ENCODE results near the gene PM20D2.

The PM20D2 gene

DNA sequence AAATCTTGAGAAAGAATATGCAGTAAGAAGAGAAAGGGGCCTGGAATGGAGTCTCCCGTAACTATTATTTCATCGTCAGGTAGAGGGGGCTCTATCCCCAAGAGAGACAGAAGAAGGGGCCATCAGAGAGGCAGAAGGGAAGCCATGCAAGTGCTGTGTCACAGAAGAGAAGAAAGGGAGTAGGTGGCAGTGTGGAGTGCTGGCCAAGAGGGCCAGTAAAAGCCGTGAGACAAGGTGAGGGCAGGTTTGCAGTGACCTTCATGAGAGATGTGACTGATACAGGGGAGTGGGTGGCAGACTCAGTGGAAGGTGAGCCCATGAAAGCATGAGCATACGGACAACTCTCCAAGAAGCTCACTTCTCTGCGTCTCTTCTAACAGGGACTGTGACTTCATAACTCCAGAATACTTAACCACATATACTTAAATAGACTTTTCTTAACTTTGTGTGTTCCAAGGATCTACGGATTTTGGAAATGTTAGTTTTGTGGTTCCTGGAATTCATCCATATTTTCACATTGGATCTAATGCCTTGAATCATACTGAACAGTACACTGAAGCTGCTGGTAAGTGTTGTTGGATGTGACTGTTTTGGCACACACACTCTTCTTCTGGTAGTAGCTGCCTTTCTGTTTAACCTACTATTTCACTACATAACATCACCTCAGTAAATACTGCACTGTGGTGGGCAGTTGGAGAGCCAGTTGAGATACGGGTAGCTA lies 15.6 kb downstream of the PM20D2 start:
- DNase-seq (ENCODE audit: low read depth) = no peak
- no peak overlapping the region for H3K4me3 ChIP-seq (ENCODE audit: low read length)
- TF ChIP-seq, protein P1, sequence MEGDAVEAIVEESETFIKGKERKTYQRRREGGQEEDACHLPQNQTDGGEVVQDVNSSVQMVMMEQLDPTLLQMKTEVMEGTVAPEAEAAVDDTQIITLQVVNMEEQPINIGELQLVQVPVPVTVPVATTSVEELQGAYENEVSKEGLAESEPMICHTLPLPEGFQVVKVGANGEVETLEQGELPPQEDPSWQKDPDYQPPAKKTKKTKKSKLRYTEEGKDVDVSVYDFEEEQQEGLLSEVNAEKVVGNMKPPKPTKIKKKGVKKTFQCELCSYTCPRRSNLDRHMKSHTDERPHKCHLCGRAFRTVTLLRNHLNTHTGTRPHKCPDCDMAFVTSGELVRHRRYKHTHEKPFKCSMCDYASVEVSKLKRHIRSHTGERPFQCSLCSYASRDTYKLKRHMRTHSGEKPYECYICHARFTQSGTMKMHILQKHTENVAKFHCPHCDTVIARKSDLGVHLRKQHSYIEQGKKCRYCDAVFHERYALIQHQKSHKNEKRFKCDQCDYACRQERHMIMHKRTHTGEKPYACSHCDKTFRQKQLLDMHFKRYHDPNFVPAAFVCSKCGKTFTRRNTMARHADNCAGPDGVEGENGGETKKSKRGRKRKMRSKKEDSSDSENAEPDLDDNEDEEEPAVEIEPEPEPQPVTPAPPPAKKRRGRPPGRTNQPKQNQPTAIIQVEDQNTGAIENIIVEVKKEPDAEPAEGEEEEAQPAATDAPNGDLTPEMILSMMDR (conservative IDR thresholded peaks at IDR 0.05; ENCODE audit: low read length) = no peak

- TF ChIP-seq, protein P1 (conservative IDR thresholded peaks at IDR 0.05; ENCODE audit: low read length) = no peak
- H3K4me3 ChIP-seq (ENCODE audit: low read length) = no peak overlapping the region
- DNase-seq (ENCODE audit: low read depth) = no peak
Measured at GRCh38 chr6:89162047-89162371, 16.2 kb downstream of the PM20D2 start.

DNA sequence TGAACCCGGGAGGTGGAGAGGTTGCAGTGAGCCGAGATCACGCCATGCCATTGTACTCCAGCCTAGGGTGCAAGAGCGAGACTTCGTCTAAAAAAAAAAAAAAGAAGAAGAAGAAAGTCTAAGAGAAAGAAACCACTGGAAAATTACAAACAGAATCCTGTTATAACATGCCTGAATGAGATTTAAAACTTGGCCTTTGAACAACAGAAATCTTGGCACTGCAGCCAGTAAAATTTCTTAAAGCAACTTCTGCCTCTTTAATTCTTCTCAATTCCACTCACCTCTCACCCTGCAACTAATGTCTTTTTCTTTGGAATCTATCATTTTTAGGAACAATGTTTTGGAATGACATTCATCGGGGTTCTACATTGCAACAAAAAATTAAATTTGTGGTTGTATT lies 26.3 kb downstream of the PM20D2 start:
- DNase-seq (ENCODE audit: low read depth) = no peak
- TF ChIP-seq, protein P1 (conservative IDR thresholded peaks at IDR 0.05; ENCODE audit: low read length) = no peak
- H3K4me3 ChIP-seq (ENCODE audit: low read length) = no peak overlapping the region

GRCh38 chr6:89173634-89174033 lies 27.8 kb downstream of the PM20D2 start:
- no peak for DNase-seq (ENCODE audit: low read depth)
- H3K4me3 ChIP-seq (ENCODE audit: low read length) = no peak overlapping the region
- TF ChIP-seq, protein P1 (conservative IDR thresholded peaks at IDR 0.05; ENCODE audit: low read length) = no peak

DNA sequence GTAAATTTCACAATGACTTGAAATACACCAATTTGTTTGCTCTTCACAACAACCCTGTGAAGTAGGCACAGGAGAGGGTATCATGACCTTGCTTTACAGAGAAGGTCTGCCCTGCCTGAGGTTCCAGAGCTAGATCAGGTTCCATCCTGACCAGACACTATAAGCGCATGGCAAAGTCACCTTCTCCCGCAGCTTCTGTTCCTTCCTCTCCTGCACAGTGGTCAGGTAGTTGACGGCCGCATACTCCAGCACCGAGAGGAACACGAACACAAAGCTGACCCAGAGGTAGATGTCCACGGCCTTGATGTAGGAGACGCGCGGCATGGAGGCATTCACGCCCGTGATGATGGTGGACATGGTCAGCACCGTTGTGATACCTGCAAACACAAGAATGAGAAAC lies 34.3 kb downstream of the PM20D2 start:
- TF ChIP-seq, protein P1 (conservative IDR thresholded peaks at IDR 0.05; ENCODE audit: low read length) = no peak
- H3K4me3 ChIP-seq (ENCODE audit: low read length) = no peak overlapping the region
- no peak for DNase-seq (ENCODE audit: low read depth)

DNA sequence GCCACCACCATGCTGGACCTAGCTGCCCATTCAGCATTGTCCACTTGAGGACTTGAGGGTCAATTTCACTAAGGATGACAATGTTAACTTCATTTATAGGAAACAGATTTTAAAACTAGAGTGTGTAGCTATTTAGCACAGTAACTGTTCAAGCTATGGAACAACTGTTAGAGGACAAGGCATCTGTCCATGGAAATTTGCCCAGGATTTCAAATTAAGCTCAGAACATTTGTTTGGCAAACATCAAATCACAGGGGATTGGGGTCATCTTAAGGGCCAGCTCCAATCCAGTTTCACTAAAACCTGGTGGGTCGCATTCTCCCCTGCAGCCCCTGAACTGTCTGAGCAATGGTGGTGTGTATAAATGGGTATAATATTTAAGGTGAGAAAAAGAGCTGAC lies 35.1 kb downstream of the PM20D2 start:
- no peak for DNase-seq (ENCODE audit: low read depth)
- TF ChIP-seq, protein P1 (conservative IDR thresholded peaks at IDR 0.05; ENCODE audit: low read length) = no peak
- no peak overlapping the region for H3K4me3 ChIP-seq (ENCODE audit: low read length)

DNA sequence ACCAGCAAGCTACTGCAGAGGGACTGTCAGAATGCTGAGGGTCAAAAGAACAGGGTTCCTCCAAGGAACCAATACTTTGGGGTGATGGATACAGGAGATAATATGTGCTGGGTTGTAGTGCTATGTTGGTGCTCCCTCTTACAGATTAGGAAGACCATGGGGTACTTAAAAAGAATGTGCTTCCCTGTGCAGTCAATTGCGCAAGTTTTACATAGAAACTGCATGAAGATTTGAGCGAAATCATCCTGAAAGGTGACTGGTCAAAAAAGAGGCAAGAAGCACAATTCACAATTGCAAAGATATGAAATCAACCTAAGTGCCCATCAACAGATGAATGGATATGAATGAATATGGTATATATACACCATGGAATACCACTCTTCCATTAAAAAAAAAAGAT lies 37.4 kb downstream of the PM20D2 start:
- no peak overlapping the region for H3K4me3 ChIP-seq (ENCODE audit: low read length)
- TF ChIP-seq, protein P1 (conservative IDR thresholded peaks at IDR 0.05; ENCODE audit: low read length) = no peak
- no peak for DNase-seq (ENCODE audit: low read depth)

Data from AG10803 (cell line).